Spinal cord (tissue), 10 donors: ENCODE data around the gene LASP1. TPM values are rescaled to one million over a fixed set of nuclear protein-coding genes. Genes with fewer than 3 reads are reported as not detected.
A peak's percentile ranks its signal among the peaks of the same experiment; 100 is the strongest.

Experiments
- DNase-seq, 6 donors: peaks; one replicate each; pipeline versions ENCODE4 v3.0.0 to v3.0.0-alpha.2; 2013 to 2015; ENCODE audit warnings: low spot score in 6 of 6, low read depth in 4 of 6
- H3K27ac ChIP-seq: one replicate; pipeline ENCODE4 v1.5.1; 2013; ENCODE audit warnings: low read depth, low read length, control low read depth
- H3K27me3 ChIP-seq: one replicate; pipeline ENCODE4 v1.6.1; 2013; ENCODE audit warnings: low read length; ENCODE audit not compliant: control insufficient read depth, insufficient read depth
- H3K36me3 ChIP-seq: one replicate; pipeline ENCODE4 v1.6.1; 2013; ENCODE audit warnings: low read length; ENCODE audit not compliant: control insufficient read depth, insufficient read depth
- H3K4me1 ChIP-seq: one replicate; pipeline ENCODE4 v1.6.1; 2013; ENCODE audit warnings: low read length; ENCODE audit not compliant: control insufficient read depth, insufficient read depth
- H3K4me3 ChIP-seq: one replicate; pipeline ENCODE4 v1.5.1; 2013; ENCODE audit warnings: low read depth, low read length, control low read depth
- H3K9me3 ChIP-seq: one replicate; pipeline ENCODE4 v1.6.1; 2013; ENCODE audit warnings: low read length; ENCODE audit not compliant: control insufficient read depth, insufficient read depth
- WGBS: methylation state at CpG from one replicate; pipeline ENCODE4 v1.1.5; 2013; ENCODE audit warnings: missing lambda C conversion rate; ENCODE audit not compliant: insufficient coverage; 5-methylcytosine and 5-hydroxymethylcytosine counted together
- polyA plus RNA-seq, 2 donors: library from polyadenylated mRNA; unstranded; fragments of 120-200 nt; gene quantifications; one replicate each; pipeline ENCODE4 v1.2.1, GENCODE V29; 2013; ENCODE audit not compliant: insufficient read length in 2 of 2
- total RNA-seq, 2 donors: library from RNA; depleted of rRNA in 1 of 2; stranded (reverse); fragments of 120-200 nt in 1 of 2; fragments of >200 nt in 1 of 2; gene quantifications; one replicate each; pipeline versions ENCODE4 v1.2.3 to v1.2.4, GENCODE V29; 2013 to 2014
- donor health status: healthy.

The LASP1 gene
- total and polyA plus RNA-seq, 4 donors = 41.2 to 125 (median 93.9) TPM

GRCh38 chr17:38886643-38887010, 16.8 kb downstream of the LASP1 start:
- Histone ChIP-seq H3K4me3 (no peak overlapping the region), H3K27me3 (no peaks in the 10 kb centered on the region), H3K9me3 (no peaks in the 10 kb centered on the region), H3K27ac (peak overlapping the region; percentile 33), H3K36me3 (peaks cover 56% of the 10 kb centered on the region), H3K4me1 (peaks cover 73% of the 10 kb centered on the region)
- no peak for DNase-seq
- WGBS = 74% methylated on average over 2 of the region's 8 CpGs

- H3K4me3 ChIP-seq = no peak overlapping the region
- no peaks in the 10 kb centered on the region for H3K27me3 ChIP-seq
- no peak for DNase-seq
- H3K36me3 ChIP-seq = peaks cover 64% of the 10 kb centered on the region
- H3K9me3 ChIP-seq = no peaks in the 10 kb centered on the region
- H3K27ac ChIP-seq = no peak overlapping the region
- peaks cover 58% of the 10 kb centered on the region for H3K4me1 ChIP-seq
- WGBS = 84% methylated on average over 8 of the region's 9 CpGs
Measured at GRCh38 chr17:38888842-38889241, 19.0 kb downstream of the LASP1 start.

- Histone ChIP-seq H3K4me3 (no peak overlapping the region), H3K36me3 (peaks cover 64% of the 10 kb centered on the region), H3K4me1 (peaks cover 48% of the 10 kb centered on the region), H3K27me3 (no peaks in the 10 kb centered on the region), H3K27ac (no peak overlapping the region), H3K9me3 (no peaks in the 10 kb centered on the region)
- 89% methylated on average over 12 of the region's 12 CpGs for WGBS
- no peak for DNase-seq
Measured at GRCh38 chr17:38889745-38890409, 20.0 kb downstream of the LASP1 start.

GRCh38 chr17:38890410-38890746, 20.5 kb downstream of the LASP1 start:
- WGBS = 80% methylated on average over 1 of the region's 8 CpGs
- no peak for DNase-seq
- Histone ChIP-seq H3K36me3 (peaks cover 65% of the 10 kb centered on the region), H3K4me3 (no peak overlapping the region), H3K27ac (no peak overlapping the region), H3K9me3 (no peaks in the 10 kb centered on the region), H3K4me1 (peaks cover 43% of the 10 kb centered on the region), H3K27me3 (no peaks in the 10 kb centered on the region)

DNA sequence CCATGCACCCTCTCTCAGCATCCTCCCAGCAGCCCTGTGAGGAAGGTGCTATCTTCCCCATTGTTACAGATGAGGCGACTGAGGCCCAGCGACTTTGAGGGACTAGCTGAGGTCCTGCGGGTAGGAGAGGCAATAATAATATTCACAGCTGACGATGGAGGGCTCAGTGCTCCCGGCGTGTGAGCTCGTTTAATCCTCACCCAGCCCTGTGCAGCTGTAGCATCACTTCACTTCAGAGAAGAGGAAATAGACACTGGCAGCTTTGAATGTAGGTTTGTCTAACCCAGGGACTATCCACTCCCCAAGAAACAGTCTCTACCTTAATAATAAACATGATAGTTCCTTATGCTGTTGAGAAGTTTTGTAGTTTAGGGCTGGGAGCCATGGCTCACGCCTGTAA, 21.6 kb downstream of the LASP1 start:
- DNase-seq = no peak
- no peak overlapping the region for H3K4me3 ChIP-seq
- no peak overlapping the region for H3K27ac ChIP-seq
- 82% methylated on average over 1 of the region's 8 CpGs for WGBS
- H3K36me3 ChIP-seq = peaks cover 68% of the 10 kb centered on the region
- peaks cover 40% of the 10 kb centered on the region for H3K4me1 ChIP-seq
- H3K9me3 ChIP-seq = no peaks in the 10 kb centered on the region
- H3K27me3 ChIP-seq = no peaks in the 10 kb centered on the region

- no peak overlapping the region for H3K4me3 ChIP-seq
- no peaks in the 10 kb centered on the region for H3K9me3 ChIP-seq
- no peak overlapping the region for H3K27ac ChIP-seq
- H3K36me3 ChIP-seq = peaks cover 72% of the 10 kb centered on the region
- DNase-seq = no peak
- no peaks in the 10 kb centered on the region for H3K27me3 ChIP-seq
- peaks cover 40% of the 10 kb centered on the region for H3K4me1 ChIP-seq
- 87% methylated on average over 3 of the region's 4 CpGs for WGBS
Measured at GRCh38 chr17:38892083-38892482, 22.2 kb downstream of the LASP1 start.

DNA sequence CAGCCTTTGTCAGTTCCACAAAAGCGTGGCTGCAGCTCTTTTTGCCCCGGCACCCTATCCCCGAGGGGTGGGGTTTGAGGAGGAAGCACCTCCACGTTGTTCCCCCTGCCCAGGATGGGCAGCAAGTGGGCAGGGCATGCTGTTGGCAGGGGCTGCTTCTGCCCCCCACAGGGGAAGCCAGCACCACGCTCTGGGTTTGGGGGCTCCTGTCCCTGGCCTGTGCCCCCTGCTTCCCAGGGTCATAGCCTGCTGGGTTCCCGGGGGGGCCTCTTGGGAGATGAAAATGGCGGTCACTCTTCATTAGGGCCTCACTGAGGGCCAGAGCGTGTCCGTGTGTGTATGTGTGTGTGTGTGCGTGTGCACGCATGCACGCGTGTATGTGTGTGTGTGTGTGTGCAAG, 22.8 kb downstream of the LASP1 start:
- no peak for DNase-seq
- Histone ChIP-seq H3K9me3 (no peaks in the 10 kb centered on the region), H3K27me3 (no peaks in the 10 kb centered on the region), H3K36me3 (peaks cover 72% of the 10 kb centered on the region), H3K4me1 (peaks cover 40% of the 10 kb centered on the region), H3K27ac (no peak overlapping the region), H3K4me3 (no peak overlapping the region)
- WGBS = 89% methylated on average over 8 of the region's 13 CpGs

GRCh38 chr17:38893113-38893512, 23.3 kb downstream of the LASP1 start:
- Histone ChIP-seq H3K27me3 (no peaks in the 10 kb centered on the region), H3K36me3 (peaks cover 72% of the 10 kb centered on the region), H3K4me3 (no peak overlapping the region), H3K9me3 (no peaks in the 10 kb centered on the region), H3K27ac (no peak overlapping the region), H3K4me1 (peaks cover 42% of the 10 kb centered on the region)
- 83% methylated on average over 5 of the region's 5 CpGs for WGBS
- no peak for DNase-seq

DNA sequence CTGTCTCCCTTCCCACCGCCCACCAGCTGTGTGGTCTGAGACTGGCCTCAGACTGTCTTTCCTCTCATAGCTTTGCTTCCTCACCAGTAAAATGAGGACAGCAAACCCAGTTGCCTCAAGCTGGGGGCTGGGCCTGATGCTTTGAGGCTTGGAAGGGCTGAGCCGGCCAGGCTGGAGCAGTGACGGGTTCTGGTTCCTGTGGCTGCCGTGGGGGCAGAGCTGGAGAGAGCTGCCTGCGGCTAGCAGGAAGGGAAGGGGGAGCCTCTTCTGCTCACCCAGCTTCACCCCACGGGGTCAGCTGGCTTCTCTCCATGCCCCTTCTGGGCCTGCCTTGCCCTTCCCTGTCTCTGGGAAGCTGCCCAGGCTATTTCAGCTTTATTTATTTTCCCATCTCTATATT, 23.7 kb downstream of the LASP1 start:
- DNase-seq = no peak
- Histone ChIP-seq H3K27me3 (no peaks in the 10 kb centered on the region), H3K4me3 (no peak overlapping the region), H3K36me3 (peaks cover 74% of the 10 kb centered on the region), H3K27ac (no peak overlapping the region), H3K4me1 (peaks cover 46% of the 10 kb centered on the region), H3K9me3 (no peaks in the 10 kb centered on the region)
- 48% methylated on average over 6 of the region's 6 CpGs for WGBS

- Histone ChIP-seq H3K4me1 (peaks cover 46% of the 10 kb centered on the region), H3K27ac (no peak overlapping the region), H3K27me3 (no peaks in the 10 kb centered on the region), H3K9me3 (no peaks in the 10 kb centered on the region), H3K4me3 (no peak overlapping the region), H3K36me3 (peaks cover 79% of the 10 kb centered on the region)
- DNase-seq = no peak
- 69% methylated on average over 5 of the region's 7 CpGs for WGBS
Measured at GRCh38 chr17:38894276-38894675, 24.4 kb downstream of the LASP1 start.
